ENCODE measurements around the gene CFD.
"Not testable (repeated sequence)": the region's sequence is repeated elsewhere in the genome, so short reads cannot be mapped to it uniquely, and the experiment has no call there.

The CFD gene

GRCh38 chr19:858868-859843 lies at the start of gene CFD:
TSS of gene CFD (plus strand) at chr19:859664. CDS start at chr19:859690, 26 bp downstream.
- no peak for DNase-seq

DNA sequence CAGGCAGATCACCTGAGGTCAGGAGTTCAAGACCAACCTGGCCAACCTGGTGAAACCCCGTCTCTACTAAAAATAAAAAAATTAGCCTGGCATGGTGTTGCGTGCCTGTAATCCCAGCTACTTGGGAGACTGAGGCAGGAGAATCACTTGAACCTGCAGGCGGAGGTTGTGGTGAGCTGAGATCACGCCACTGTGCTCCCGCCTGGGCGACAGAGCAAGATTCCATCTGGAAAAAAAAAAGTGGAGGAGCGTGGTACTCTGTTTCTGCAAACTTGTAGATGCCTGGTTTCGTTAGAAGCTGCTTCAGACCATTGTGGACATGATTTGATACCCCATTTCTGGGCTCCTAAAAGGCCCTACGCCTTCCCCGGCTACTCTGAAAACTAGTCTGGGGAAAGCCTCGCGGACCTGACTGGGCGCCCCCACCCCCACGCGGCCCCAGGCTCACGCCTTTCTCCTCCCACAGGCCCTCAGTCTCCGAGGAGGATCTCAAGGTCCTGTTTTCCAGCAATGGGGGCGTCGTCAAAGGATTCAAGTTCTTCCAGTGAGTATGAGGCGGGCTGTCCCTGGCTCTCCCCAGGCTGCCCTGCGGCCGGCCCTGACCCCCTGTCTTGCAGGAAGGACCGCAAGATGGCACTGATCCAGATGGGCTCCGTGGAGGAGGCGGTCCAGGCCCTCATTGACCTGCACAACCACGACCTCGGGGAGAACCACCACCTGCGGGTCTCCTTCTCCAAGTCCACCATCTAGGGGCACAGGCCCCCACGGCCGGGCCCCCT lies 49.2 kb upstream of the CFD start:
- DNase-seq: no peak

GRCh38 chr19:810883-811489 lies 48.5 kb upstream of the CFD start:
- no peak for DNase-seq

DNA sequence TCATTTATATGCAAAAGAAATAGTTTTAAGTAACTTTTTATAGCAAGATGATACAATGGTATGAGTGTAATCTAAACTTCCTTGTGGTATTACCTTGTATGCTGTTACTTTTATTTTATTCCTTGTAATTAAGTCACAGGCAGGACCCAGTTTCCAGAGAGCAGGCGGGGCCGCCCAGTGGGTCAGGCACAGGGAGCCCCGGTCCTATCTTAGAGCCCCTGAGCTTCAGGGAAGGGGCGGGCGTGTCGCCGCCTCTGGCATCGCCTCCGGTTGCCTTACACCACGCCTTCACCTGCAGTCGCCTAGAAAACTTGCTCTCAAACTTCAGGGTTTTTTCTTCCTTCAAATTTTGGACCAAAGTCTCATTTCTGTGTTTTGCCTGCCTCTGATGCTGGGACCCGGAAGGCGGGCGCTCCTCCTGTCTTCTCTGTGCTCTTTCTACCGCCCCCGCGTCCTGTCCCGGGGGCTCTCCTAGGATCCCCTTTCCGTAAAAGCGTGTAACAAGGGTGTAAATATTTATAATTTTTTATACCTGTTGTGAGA lies 47.9 kb upstream of the CFD start:
- DNase-seq: no peak

- DNase-seq: no peak
Measured at GRCh38 chr19:812049-812746, 47.3 kb upstream of the CFD start.

GRCh38 chr19:812747-813218 lies 46.7 kb upstream of the CFD start:
- DNase-seq: no peak

DNA sequence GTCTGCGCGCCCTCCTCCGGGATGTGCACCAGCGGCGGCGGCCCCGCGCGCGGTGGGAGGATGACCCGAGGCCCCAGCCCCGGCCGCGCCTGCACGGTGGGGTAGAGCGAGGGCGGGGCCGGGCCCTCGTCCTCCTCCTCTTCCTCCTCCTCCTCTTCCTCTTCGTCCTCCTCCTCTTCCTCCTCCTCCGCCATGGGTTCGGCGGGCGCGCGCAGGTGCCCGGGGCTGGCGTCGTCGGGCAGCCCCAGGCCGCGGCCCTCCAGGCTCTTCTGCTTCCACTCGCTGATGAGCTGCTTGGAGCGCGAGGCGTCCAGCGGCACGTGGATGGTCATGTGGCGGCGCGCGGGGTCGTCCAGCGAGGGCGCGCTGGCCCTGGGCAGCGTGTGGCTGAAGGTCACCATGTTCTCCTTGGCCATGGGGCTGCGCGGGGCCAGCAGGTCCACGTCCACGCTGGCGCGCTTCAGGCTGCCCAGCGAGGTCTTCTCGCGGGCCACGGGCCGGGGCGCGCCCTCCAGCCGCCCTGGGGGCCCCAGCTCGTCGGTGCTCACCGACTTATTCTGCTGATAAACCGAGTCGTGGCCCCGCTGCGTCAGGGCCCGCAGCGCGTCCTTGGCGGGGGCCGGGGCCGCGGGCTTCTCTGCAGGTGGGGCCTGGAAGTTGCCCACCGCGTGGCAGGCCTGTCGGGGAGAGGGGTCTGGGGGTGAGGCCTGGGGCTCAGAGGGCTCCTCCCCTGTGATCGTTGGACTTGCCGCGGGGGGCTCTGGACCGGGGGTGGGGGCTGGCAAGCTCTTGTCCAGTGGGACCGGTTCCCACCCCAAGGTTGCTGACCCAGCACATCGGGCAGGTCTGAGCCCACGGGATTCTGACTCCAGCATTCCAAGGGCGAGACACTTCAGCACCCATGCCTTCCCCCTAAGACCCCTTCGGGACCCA lies 46.0 kb upstream of the CFD start:
- no peak for DNase-seq

GRCh38 chr19:814152-815078 lies 45.0 kb upstream of the CFD start:
- DNase-seq: no peak

GRCh38 chr19:815079-815774 lies 44.2 kb upstream of the CFD start:
- DNase-seq: no peak

DNA sequence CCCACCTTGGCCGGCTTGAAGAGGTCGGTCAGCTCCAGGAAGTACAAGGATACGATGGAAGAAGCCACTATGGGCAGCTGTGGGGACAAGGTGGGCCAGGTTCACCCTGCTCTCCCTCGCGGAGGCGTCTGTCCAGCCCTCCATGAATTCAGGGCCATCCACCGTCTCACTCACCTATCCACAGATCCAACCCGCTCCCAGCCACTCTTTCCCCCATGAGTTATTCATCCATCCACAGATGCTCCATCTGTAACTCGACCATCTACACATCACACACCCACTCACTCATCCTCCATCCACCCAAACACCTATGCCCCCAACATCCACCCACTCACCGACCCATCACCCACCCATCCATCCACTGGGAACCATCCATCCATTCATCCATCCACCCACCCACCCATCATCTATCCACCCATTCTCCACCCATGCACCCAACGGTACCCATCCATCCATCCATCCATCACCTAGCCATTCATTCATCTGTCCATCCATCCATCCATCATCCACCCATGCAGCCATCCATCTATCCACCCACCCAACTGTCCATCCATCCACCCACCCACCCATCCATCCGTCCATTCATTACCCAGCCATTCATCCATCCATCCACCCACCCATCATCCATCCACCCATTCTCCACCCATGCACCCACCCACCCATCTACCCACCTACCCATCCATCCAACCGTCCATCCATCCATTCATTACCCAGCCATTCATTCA lies 43.5 kb upstream of the CFD start:
- DNase-seq: no peak

- no peak for DNase-seq
Measured at GRCh38 chr19:816500-816857, 43.0 kb upstream of the CFD start.

DNA sequence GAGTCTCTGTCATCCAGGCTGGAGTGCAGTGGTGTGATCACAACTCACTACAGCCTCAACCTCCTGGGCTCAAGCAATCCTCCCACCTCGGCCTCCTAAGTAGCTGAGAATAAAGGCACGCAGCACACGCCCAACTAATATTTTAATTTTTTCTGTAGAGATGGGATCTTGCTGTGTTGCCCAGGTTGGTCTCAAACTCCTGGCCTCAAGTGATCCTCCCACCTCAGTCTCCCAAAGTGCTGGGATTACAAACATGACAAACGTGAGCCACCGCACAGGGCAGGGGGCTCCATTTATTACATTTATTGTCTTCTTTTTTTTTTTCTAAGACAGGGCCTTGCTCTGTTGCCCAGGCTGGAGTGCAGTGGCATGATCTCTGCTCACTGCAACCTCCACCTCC lies 39.3 kb upstream of the CFD start:
- DNase-seq: not testable (repeated sequence)

DNA sequence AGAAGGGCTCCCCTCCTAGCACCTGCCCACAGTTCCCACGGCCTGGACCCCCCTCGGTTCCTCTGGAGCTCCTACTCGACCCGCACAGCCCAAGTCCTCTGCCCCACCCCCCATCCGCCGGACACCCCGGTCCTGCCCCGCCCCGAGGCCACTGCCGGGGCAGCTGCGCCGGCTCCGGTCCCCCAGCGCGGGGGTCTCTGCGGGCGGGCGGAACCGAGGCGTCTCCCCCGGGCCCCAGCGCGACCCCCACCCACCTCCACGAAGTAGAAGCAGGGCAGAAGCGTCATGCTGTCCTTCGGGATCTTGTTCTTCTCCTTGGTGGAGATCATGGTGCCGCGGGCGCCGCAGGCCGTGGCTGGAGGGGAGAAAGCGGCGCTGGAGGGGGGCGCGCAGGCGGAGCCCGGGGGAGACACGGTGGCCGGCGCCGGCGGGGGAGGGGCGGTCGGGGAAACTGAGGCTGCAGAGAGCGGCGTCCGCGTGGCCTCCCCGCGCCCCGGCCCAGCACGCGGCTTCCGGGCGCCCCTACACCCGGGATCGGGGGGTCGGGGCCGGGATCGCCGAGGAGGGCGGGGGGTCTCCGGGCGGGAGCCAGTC lies 38.1 kb upstream of the CFD start:
- DNase-seq: no peak

- no peak for DNase-seq
Measured at GRCh38 chr19:821825-822503, 37.5 kb upstream of the CFD start, which contains the start of gene PLPPR3. TSS of gene PLPPR3 (minus strand) at chr19:821955. CDS start at chr19:821559, 396 bp downstream.

- no peak for DNase-seq
Measured at GRCh38 chr19:823565-824121, 35.8 kb upstream of the CFD start.

GRCh38 chr19:824885-825284 lies 34.6 kb upstream of the CFD start:
- DNase-seq: no peak

Measured in activated naive CD4-positive, alpha-beta T cell treated with anti-CD3 and anti-CD28 coated beads, Interleukin-2, amount 50 U/mL, for 16 hours (primary cell).